ENCODE data around the gene PKNOX1.

GRCh38 chr21:42981862-42982261 lies 7.5 kb downstream of the PKNOX1 start:
- TF ChIP-seq CTCF (IDR thresholded peaks at IDR 0.05) (no peak), POLR2A (IDR thresholded peaks at IDR 0.05) (no peak)
